AG09309 (cell line): Measurements from ENCODE around the gene PQBP1.
A peak's percentile ranks its signal among the peaks of the same experiment; 100 is the strongest.

ENCODE experiments used
- DNase-seq: peaks from one replicate; pipeline ENCODE4 v3.0.0-alpha.2; 2010; ENCODE audit warnings: low read depth
- H3K4me3 ChIP-seq: 2 replicates; pipeline ENCODE4 v1.5.1; 2011; ENCODE audit warnings: mild to moderate bottlenecking, low read depth, low read length, moderate library complexity; ENCODE audit not compliant: control insufficient read depth
- TF ChIP-seq, protein P1 (sequence below): IDR thresholded peaks from 2 replicates; pipeline ENCODE4 v1.5.1; 2011; ENCODE audit warnings: mild to moderate bottlenecking, low read depth, low read length, inconsistent platforms; ENCODE audit not compliant: insufficient read depth, control insufficient read depth; ENCODE audit errors: missing control alignments

Gene PQBP1

DNA sequence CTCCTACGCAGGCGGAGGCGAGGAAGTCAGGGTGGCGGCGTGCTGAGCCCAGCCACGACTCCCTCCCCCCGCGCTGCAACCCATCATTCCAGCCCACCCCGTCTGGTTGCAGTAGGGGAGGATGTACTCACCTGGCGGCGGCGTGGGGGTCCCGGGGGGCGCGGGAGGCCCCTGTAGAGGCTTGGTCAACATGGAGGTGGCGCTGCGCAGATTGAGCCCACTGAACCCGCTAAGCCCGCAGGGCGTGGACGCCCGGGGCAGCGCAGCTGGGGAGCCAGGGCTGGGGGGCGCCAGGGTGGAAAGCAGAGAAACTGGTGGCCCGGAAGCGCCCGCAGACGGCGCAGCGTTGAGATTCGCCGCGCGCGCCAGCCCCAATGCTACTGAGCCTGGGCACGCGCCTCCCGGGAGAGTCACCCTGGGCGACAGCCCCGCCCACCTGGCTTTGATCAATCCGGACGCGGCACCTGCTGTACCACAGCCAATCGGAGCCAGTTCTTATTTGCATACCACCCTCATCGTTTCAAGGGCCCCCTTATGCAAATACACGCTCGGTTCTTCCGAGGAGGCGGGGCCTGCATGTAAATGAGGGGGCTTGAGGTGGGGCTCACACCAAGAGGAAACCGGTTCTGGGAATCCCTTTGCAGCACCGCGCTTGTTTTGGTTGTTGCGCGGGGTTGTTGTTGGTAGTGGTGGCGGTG, 21.1 kb downstream of the PQBP1 start, which contains the start of gene PIM2:
TSS of gene PIM2 (minus strand) at position 382 of the 698 bp plus-strand sequence. CDS start at position 192, 190 bp downstream.
- peak within 1 kb of the TSS; percentile 67 for H3K4me3 ChIP-seq
- TF ChIP-seq, protein P1, sequence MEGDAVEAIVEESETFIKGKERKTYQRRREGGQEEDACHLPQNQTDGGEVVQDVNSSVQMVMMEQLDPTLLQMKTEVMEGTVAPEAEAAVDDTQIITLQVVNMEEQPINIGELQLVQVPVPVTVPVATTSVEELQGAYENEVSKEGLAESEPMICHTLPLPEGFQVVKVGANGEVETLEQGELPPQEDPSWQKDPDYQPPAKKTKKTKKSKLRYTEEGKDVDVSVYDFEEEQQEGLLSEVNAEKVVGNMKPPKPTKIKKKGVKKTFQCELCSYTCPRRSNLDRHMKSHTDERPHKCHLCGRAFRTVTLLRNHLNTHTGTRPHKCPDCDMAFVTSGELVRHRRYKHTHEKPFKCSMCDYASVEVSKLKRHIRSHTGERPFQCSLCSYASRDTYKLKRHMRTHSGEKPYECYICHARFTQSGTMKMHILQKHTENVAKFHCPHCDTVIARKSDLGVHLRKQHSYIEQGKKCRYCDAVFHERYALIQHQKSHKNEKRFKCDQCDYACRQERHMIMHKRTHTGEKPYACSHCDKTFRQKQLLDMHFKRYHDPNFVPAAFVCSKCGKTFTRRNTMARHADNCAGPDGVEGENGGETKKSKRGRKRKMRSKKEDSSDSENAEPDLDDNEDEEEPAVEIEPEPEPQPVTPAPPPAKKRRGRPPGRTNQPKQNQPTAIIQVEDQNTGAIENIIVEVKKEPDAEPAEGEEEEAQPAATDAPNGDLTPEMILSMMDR, result no peak
- DNase-seq, result no peak

DNA sequence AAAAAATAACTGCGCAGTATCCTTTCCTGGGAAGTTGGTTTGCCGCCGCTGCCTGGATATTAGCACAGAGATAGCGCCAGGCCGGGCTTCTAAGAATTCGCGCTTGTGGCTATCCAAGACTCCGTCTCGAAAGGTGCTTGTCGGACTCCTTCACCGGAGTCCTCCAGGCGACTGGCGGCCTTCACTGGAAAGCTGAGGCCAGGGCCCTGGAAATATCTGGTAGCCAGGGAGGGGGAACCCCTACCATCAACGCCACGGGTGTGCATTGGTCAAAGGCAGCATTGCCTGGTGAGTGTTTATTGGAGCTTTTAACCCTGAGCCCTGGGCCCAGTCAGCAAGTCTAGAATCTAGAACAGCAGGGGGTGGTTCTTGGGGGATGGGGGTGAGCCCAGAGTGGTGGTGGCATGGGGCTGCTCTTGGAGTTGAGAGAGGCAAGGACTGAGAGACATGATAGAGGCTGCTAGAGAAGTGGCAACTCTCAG, 21.7 kb downstream of the PQBP1 start:
- TF ChIP-seq, protein P1, result no peak
- DNase-seq, result no peak
- H3K4me3 ChIP-seq, result no peak overlapping the region; the same call in 1 of the 2 replicates

DNA sequence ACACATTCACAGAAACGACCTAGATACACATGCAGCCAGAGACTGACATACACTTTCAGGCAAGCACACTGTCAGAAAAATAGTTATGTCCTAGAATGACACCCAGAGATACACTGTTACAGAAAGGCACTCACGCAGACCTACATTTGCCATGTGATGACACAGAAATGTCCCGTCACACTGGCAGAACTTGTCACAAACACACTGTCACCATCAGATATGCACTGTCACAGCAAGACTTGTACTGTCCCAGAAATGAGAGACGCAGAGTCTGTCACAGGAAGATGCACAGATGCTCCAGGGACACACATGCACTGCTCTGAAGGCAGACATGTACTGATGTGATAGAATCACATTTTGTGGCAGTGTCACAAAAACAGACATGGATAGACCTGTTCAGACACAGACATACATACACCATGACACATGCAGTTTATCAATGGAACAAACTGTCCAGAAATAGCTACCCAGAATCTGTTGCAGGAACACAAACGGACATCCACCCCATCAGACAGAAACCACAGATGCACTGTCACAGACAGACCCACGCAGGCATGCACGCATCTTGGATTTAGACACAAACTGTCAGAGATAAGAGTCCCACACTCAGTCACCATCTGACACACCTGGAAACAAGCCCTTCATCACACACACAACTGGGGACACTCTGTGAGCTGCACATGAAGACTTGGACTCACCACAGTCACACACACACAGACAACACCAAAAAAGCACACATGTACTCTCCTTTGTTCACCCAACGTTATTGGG, 22.4 kb downstream of the PQBP1 start:
- no peak for DNase-seq
- TF ChIP-seq, protein P1, result no peak
- H3K4me3 ChIP-seq, result no peak overlapping the region

DNA sequence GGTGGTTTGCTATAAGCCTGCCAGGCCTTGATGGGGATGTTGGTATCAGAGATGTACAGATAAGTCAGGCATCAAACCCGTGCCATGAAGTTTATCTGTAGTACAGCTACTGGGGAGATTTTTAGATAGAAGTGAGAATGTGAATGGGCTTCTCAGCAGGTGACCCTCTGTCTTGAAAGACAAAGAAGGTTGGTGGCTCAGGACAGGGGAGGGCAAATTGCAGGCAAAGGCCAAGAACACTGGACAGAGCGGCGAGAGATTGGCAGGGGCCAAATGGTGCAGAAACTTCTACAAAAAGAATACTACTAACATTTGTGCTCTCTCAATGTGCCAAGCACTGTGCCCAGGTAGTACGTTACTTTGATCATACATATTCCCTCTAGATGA, 23.0 kb downstream of the PQBP1 start:
- H3K4me3 ChIP-seq, result no peak overlapping the region
- DNase-seq, result no peak
- TF ChIP-seq, protein P1, result no peak

DNA sequence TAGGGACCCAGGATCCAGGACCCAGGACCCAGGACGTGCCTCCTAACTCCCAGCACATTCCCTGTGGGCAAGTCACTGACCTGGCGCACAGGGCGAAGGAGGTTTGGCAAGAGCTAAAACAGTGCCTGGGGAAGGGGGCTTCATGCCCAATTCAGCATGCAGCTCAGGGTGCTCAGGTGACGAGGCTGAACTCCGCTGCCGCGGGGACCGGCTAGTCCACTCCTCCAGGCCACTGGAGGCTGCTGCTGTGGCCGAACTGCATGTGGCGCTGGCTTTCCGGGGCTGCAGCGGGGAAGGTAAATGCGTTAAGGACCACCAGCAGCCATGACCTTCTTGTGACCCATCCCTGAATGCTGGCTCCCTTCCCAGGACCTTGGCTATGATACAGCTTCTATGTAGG, 26.0 kb downstream of the PQBP1 start:
- no peak overlapping the region for H3K4me3 ChIP-seq
- TF ChIP-seq, protein P1, result no peak
- DNase-seq, result no peak

DNA sequence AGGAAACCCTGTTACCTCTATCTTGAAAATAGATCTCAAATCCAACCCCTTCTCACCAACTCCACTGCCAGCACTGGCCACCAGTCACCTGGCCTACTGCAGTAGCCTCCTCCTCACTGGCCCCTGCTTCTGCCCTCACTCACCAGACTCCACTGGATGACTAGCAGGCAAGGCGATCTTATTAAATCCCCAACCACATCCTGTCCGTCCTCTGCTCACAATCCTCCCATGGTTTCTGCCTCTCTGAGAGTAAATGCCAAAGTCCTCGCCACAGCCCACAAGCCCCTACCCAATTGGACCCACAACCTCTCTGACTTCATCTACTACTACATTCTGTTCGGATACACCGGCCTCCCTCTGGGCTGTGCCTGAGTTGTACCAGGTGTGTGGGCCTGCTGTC, 26.5 kb downstream of the PQBP1 start:
- no peak overlapping the region for H3K4me3 ChIP-seq
- DNase-seq, result no peak
- TF ChIP-seq, protein P1, result no peak
